Spleen (tissue), 7 donors: ENCODE measurements around the gene NME3.

Experiments
- POLR2AphosphoS5 ChIP-seq, 3 donors: sonication (generic); formaldehyde crosslinking; IDR thresholded peaks; one replicate each; pipeline ENCODE4 v1.5.1; 2017; ENCODE audit warnings: antibody characterized with exemption in 3 of 3
- TF ChIP-seq, protein P1 (sequence below), 11 experiments: fragments of 200-600 bp in 7 of 11; fragments of 450-650 bp in 4 of 11; sonication (generic) in 4 of 11; IDR thresholded peaks in 8 of 11; conservative IDR thresholded peaks in 3 of 11; 1 replicate in 7 of 11; 2 replicates in 4 of 11; pipeline versions ENCODE4 v1.4.0 to v1.8.0; 2016 to 2021; ENCODE audit warnings: antibody characterized with exemption in 11 of 11, inconsistent platforms in 4 of 11, mild to moderate bottlenecking in 1 of 11
- donor health status: DM: no; HTN: no; CAD: no; lungs with moderate emphysema.
- donor health status: DM: no; HTN: no; CAD: no.
- donor health status: DM: no; HTN: no; CAD: no.

GRCh38 chr16:1790611-1791255 lies 19.4 kb upstream of the NME3 start:
- TF ChIP-seq, protein P1, sequence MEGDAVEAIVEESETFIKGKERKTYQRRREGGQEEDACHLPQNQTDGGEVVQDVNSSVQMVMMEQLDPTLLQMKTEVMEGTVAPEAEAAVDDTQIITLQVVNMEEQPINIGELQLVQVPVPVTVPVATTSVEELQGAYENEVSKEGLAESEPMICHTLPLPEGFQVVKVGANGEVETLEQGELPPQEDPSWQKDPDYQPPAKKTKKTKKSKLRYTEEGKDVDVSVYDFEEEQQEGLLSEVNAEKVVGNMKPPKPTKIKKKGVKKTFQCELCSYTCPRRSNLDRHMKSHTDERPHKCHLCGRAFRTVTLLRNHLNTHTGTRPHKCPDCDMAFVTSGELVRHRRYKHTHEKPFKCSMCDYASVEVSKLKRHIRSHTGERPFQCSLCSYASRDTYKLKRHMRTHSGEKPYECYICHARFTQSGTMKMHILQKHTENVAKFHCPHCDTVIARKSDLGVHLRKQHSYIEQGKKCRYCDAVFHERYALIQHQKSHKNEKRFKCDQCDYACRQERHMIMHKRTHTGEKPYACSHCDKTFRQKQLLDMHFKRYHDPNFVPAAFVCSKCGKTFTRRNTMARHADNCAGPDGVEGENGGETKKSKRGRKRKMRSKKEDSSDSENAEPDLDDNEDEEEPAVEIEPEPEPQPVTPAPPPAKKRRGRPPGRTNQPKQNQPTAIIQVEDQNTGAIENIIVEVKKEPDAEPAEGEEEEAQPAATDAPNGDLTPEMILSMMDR (IDR thresholded peaks at IDR 0.05 in 8 of 11, conservative IDR thresholded peaks at IDR 0.05 in 3 of 11), result no peak
- TF ChIP-seq POLR2AphosphoS5 (IDR thresholded peaks at IDR 0.05), result no peak
